ENCODE measurements around the gene OTUD7B. TPM values are rescaled to one million over a fixed set of nuclear protein-coding genes. Genes with fewer than 3 reads are reported as not detected.

OTUD7B gene
- total and polyA plus RNA-seq, 7 donors, result 6.0 to 25.2 (median 17.0) TPM

DNA sequence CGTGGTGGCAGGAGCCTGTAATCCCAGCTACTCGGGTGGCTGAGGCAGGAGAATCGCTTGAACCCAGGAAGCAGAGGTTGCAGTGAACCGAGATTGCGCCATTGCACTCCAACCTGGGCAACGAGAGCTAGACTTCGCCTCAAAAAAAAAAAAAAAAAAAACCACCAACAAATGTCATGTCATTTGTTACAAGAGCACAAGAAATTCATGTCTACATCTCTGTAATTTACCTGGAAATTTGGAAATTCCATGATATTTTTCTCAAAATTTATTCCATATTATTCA is 40.5 kb upstream of the OTUD7B start:
- DNase-seq, result no peak
- intact Hi-C loops (cut with DNase I), result no loop called here
- H3K27me3 ChIP-seq, result no peaks in the 10 kb centered on the region
- peaks cover 0 to 9% (median 3%) of the 10 kb centered on the region in 4 donors for H3K4me1 ChIP-seq
- no peak overlapping the region for H3K27ac ChIP-seq
- TF ChIP-seq, protein P1, sequence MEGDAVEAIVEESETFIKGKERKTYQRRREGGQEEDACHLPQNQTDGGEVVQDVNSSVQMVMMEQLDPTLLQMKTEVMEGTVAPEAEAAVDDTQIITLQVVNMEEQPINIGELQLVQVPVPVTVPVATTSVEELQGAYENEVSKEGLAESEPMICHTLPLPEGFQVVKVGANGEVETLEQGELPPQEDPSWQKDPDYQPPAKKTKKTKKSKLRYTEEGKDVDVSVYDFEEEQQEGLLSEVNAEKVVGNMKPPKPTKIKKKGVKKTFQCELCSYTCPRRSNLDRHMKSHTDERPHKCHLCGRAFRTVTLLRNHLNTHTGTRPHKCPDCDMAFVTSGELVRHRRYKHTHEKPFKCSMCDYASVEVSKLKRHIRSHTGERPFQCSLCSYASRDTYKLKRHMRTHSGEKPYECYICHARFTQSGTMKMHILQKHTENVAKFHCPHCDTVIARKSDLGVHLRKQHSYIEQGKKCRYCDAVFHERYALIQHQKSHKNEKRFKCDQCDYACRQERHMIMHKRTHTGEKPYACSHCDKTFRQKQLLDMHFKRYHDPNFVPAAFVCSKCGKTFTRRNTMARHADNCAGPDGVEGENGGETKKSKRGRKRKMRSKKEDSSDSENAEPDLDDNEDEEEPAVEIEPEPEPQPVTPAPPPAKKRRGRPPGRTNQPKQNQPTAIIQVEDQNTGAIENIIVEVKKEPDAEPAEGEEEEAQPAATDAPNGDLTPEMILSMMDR (IDR thresholded peaks at IDR 0.05), result no peak
- TF ChIP-seq POLR2AphosphoS5 (IDR thresholded peaks at IDR 0.05), result no peak
- no peak for TF ChIP-seq POLR2A (IDR thresholded peaks at IDR 0.05)
- no peak for TF ChIP-seq EP300 (IDR thresholded peaks at IDR 0.05)
- 61 to 65% methylated on average over 7 of the region's 7 CpGs for WGBS, 2 donors
- H3K4me3 ChIP-seq, result no peak overlapping the region
- no peaks in the 10 kb centered on the region for H3K9me3 ChIP-seq
- peaks cover 0 to 6% (median 0%) of the 10 kb centered on the region in 4 donors for H3K36me3 ChIP-seq

DNA sequence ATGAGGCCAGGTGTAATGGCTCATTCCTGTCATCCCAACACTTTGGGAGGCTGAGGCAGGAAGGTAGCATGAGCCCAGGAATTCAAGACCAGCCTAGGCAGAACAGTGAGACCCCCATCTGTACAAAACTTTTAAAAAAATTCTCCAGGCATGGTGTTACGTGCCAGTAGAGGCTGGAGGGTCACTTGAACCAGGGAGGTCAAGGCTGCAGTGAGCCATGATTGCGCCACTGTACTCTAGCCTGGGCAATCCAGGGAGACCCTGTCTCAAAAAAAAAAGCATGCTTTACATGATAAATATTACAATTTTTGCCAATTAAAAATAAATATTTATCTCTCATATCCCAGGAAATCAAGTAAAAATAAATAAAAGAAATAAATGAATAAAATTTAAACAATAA is 39.4 kb upstream of the OTUD7B start:
- DNase-seq, result no peak
- no peak for TF ChIP-seq POLR2A (IDR thresholded peaks at IDR 0.05)
- no peak for TF ChIP-seq EP300 (IDR thresholded peaks at IDR 0.05)
- TF ChIP-seq, protein P1 (IDR thresholded peaks at IDR 0.05), result no peak
- no peak for TF ChIP-seq POLR2AphosphoS5 (IDR thresholded peaks at IDR 0.05)
- intact Hi-C loops (cut with DNase I), result loop anchor here (1.0 kb wide), 1 partner anchor 88 kb away; no protein-coding TSS in a partner anchor
- H3K9me3 ChIP-seq, result no peaks in the 10 kb centered on the region
- H3K27ac ChIP-seq, result no peak overlapping the region
- no peak overlapping the region for H3K4me3 ChIP-seq
- 93% methylated on average over 2 of the region's 2 CpGs for WGBS, 2 donors
- peaks cover 0 to 6% (median 0%) of the 10 kb centered on the region in 4 donors for H3K36me3 ChIP-seq
- H3K4me1 ChIP-seq, result peaks cover 0 to 9% (median 3%) of the 10 kb centered on the region in 4 donors
- H3K27me3 ChIP-seq, result no peaks in the 10 kb centered on the region

DNA sequence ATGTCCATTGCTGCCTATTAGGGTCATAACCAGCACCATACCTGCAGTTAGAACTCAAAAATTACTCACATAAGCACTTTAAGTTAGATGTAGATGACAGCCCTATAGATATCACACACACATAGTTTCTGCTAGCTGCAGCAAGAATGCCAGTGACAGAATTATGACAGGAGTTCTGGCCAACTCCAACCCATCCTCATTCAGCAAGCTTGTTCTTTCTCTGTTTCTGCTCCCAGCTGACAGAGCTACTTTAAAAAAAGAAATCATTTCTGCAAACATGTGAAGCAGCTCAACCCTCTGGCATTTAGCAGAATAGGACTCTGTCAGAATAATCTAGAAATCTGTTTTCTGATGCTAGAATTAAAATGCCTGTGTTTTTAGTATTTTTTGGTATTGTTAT is 23.8 kb upstream of the OTUD7B start:
- Histone ChIP-seq H3K4me3 (no peak overlapping the region), H3K27me3 (no peaks in the 10 kb centered on the region), H3K9me3 (no peaks in the 10 kb centered on the region), H3K4me1 (no peaks in the 10 kb centered on the region), H3K36me3 (no peaks in the 10 kb centered on the region), H3K27ac (no peak overlapping the region)
- no peak for TF ChIP-seq POLR2AphosphoS5 (IDR thresholded peaks at IDR 0.05)
- TF ChIP-seq, protein P1 (IDR thresholded peaks at IDR 0.05), result no peak
- TF ChIP-seq POLR2A (IDR thresholded peaks at IDR 0.05), result no peak
- TF ChIP-seq EP300 (IDR thresholded peaks at IDR 0.05), result no peak
- no peak for DNase-seq
- intact Hi-C loops (cut with DNase I), result loop anchor here (5.0 kb wide), 1 partner anchor 37 kb away; no protein-coding TSS in a partner anchor

DNA sequence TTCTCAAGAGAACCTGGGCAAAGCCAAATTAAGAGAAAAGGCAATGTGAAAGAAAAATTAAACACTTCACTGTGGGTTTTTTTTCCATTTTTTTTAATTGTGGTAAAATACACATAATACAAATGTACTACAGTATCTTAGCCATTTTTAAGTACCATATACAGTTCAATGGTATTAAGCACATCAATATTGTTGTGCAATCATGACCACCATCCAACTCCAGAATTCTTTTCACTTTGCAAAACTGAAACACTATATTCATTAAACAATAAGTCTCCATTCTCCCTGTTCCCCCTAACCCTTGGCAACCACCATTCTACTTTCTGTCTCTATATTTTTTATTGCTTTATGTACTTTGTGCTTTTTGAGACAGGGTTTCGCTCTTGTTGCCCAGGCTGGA is 17.8 kb upstream of the OTUD7B start:
- Histone ChIP-seq H3K9me3 (no peaks in the 10 kb centered on the region), H3K4me1 (no peaks in the 10 kb centered on the region), H3K4me3 (no peak overlapping the region), H3K36me3 (no peaks in the 10 kb centered on the region), H3K27me3 (no peaks in the 10 kb centered on the region), H3K27ac (no peak overlapping the region)
- 95 to 98% methylated on average over 1 of the region's 1 CpG for WGBS, 2 donors
- intact Hi-C loops (cut with DNase I), result no loop called here
- TF ChIP-seq POLR2A (IDR thresholded peaks at IDR 0.05), result no peak
- TF ChIP-seq, protein P1 (IDR thresholded peaks at IDR 0.05), result no peak
- TF ChIP-seq EP300 (IDR thresholded peaks at IDR 0.05), result no peak
- no peak for TF ChIP-seq POLR2AphosphoS5 (IDR thresholded peaks at IDR 0.05)
- no peak for DNase-seq

DNA sequence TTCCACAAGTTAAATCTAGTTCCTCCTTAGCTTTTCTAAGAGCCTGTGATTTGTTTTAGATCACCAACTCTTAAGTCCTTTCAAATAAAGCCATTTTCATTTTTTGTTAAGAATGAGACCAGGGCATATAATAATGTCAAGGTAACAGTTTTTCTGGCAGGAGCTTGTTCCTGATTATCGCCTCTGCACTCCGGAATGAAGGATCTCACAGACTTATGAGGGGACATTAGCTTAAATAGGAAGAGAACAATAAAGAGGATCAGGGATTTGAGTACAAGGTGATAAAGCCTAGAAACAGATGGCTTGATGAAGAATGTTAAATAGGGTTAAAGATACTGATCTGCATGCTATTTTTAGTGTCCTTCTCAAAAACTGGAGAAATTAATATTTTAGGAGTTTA is 13.6 kb upstream of the OTUD7B start:
- H3K4me3 ChIP-seq, result no peak overlapping the region
- no peaks in the 10 kb centered on the region for H3K36me3 ChIP-seq
- intact Hi-C loops (cut with DNase I), result no loop called here
- no peaks in the 10 kb centered on the region for H3K9me3 ChIP-seq
- no peak overlapping the region for H3K27ac ChIP-seq
- TF ChIP-seq POLR2A (IDR thresholded peaks at IDR 0.05) (no peak), EP300 (IDR thresholded peaks at IDR 0.05) (no peak), POLR2AphosphoS5 (IDR thresholded peaks at IDR 0.05) (no peak)
- TF ChIP-seq, protein P1 (IDR thresholded peaks at IDR 0.05), result no peak
- H3K27me3 ChIP-seq, result no peaks in the 10 kb centered on the region
- H3K4me1 ChIP-seq, result no peaks in the 10 kb centered on the region
- DNase-seq, result no peak
- WGBS, 2 donors, result 91 to 95% methylated on average over 2 of the region's 2 CpGs

All from sigmoid colon (tissue), 7 donors.